ENCODE measurements around the gene GPR42.

GRCh38 chr19:35322014-35322413, 48.9 kb upstream of the GPR42 start:
- no peak for TF ChIP-seq CTCF (IDR thresholded peaks at IDR 0.05)
- no peak for TF ChIP-seq EZH2 (IDR thresholded peaks at IDR 0.05; ENCODE audit: borderline replicate concordance, insufficient read depth, low read depth, low read length, poor library complexity, severe bottlenecking)

Measured in B cell (primary cell).